Endothelial cell of umbilical vein (primary cell): ENCODE measurements around the gene TAS1R1. TPM values are rescaled to one million over a fixed set of nuclear protein-coding genes. Genes with fewer than 3 reads are reported as not detected.

Experiments used
- BruUV-seq: library from RNA; stranded (reverse); fragments of 400-500 nt; replicated peaks from 2 replicates; lab custom pipeline; 2021; lab: Mats Ljungman, UMichigan
- CTCF ChIA-PET: fragments of 300-600, 350-600 bp; sonication (Branson Sonifier 250); formaldehyde crosslinking; loops from one replicate; lab custom pipeline; 2021; ENCODE audit warnings: antibody characterized with exemption, inconsistent platforms; lab: Charles Lee
- POLR2A ChIA-PET: fragments of 300-600, 350-600 bp; sonication (Branson Sonifier 250); formaldehyde crosslinking; loops from one replicate; lab custom pipeline; 2021; ENCODE audit warnings: antibody characterized with exemption, inconsistent platforms; lab: Charles Lee
- DNase-seq: peaks from one replicate; pipeline ENCODE4 v3.0.0-alpha.2; 2011; ENCODE audit warnings: low read depth, low spot score
- FAIRE-seq: peaks from 2 replicates; lab custom pipeline; 2011; peaks lifted over from hg19 to GRCh38; lab: Jason Lieb, UNC
- H2AFZ ChIP-seq: 2 replicates; pipeline ENCODE4 v1.6.0; 2012; ENCODE audit warnings: low read depth, low read length, control low read depth, inconsistent platforms
- H3K27ac ChIP-seq: 2 replicates; pipeline ENCODE4 v1.5.1; 2011; ENCODE audit warnings: low read depth, mild to moderate bottlenecking, control low read depth, low read length, moderate library complexity; ENCODE audit not compliant: insufficient read depth
- H3K27me3 ChIP-seq, 2 experiments: 2 replicates each; pipeline versions ENCODE4 v1.6.0 to v1.6.1; 2011; ENCODE audit warnings: low read length in 2 of 2, mixed read lengths in 1 of 2; ENCODE audit not compliant: control insufficient read depth in 2 of 2, insufficient read depth in 2 of 2
- H3K36me3 ChIP-seq, 2 experiments: 2 replicates in 1 of 2; 3 replicates in 1 of 2; pipeline ENCODE4 v1.5.1; 2011; ENCODE audit warnings: low read length in 2 of 2, mild to moderate bottlenecking in 1 of 2, moderate library complexity in 1 of 2; ENCODE audit not compliant: control insufficient read depth in 2 of 2, insufficient read depth in 2 of 2; ENCODE audit errors: extremely low read depth in 1 of 2
- H3K4me1 ChIP-seq: 3 replicates; pipeline ENCODE4 v1.5.1; 2011; ENCODE audit warnings: mild to moderate bottlenecking, low read length; ENCODE audit not compliant: control insufficient read depth, insufficient read depth; ENCODE audit errors: extremely low read depth
- H3K4me2 ChIP-seq: 2 replicates; pipeline ENCODE4 v1.6.1; 2011; ENCODE audit warnings: low read length, control low read depth, mixed read lengths; ENCODE audit not compliant: insufficient read depth
- H3K4me3 ChIP-seq, 3 experiments: fragments of 200-600 bp in 1 of 3; sonication (generic), shearing (Covaris generic) in 1 of 3; replicated peaks in 1 of 3; 2 replicates each; pipeline ENCODE4 v1.5.1; 2011 to 2016; ENCODE audit warnings: control low read depth in 3 of 3, low read length in 3 of 3, mild to moderate bottlenecking in 2 of 3, inconsistent platforms in 1 of 3, low read depth in 1 of 3, moderate library complexity in 1 of 3; ENCODE audit not compliant: insufficient read depth in 1 of 3
- H3K79me2 ChIP-seq: 2 replicates; pipeline ENCODE4 v1.6.0; 2012; ENCODE audit warnings: low read length, inconsistent platforms; ENCODE audit not compliant: control insufficient read depth, insufficient read depth
- H3K9ac ChIP-seq: replicated peaks from 2 replicates; pipeline ENCODE3; 2011; ENCODE audit warnings: low read length, control low read depth; ENCODE audit not compliant: insufficient read depth; ENCODE audit errors: extremely low read depth
- H3K9me1 ChIP-seq: replicated peaks from 3 replicates; pipeline ENCODE4 v1.6.0; 2011; ENCODE audit warnings: mild to moderate bottlenecking, low read length; ENCODE audit not compliant: control insufficient read depth, insufficient read depth; ENCODE audit errors: extremely low read depth
- H3K9me3 ChIP-seq: replicated peaks from 2 replicates; pipeline ENCODE4 v1.5.1; 2012; ENCODE audit warnings: low read length, inconsistent platforms; ENCODE audit not compliant: control insufficient read depth, insufficient read depth
- H4K20me1 ChIP-seq: replicated peaks from 2 replicates; pipeline ENCODE3; 2011; ENCODE audit warnings: mild to moderate bottlenecking, low read length; ENCODE audit not compliant: control insufficient read depth, insufficient read depth; ENCODE audit errors: extremely low read depth
- CTCF ChIP-seq, 2 donors: IDR thresholded peaks; 1 replicate in 1 of 2; 2 replicates in 1 of 2; pipeline ENCODE4 v1.5.1; 2011; ENCODE audit warnings: low read length in 2 of 2, mild to moderate bottlenecking in 2 of 2, moderate library complexity in 2 of 2, control low read depth in 1 of 2, inconsistent platforms in 1 of 2, low read depth in 1 of 2; ENCODE audit not compliant: insufficient read depth in 1 of 2; ENCODE audit errors: extremely low read depth in 1 of 2
- EZH2 ChIP-seq: IDR thresholded peaks from 2 replicates; pipeline ENCODE4 v1.6.1; 2012; ENCODE audit warnings: borderline replicate concordance, low read depth, mild to moderate bottlenecking, moderate library complexity, low read length, inconsistent platforms; ENCODE audit not compliant: severe bottlenecking
- FOS ChIP-seq: IDR thresholded peaks from 2 replicates; pipeline ENCODE4 v1.6.1; 2011; ENCODE audit warnings: mild to moderate bottlenecking, low read length, moderate library complexity, borderline replicate concordance; ENCODE audit not compliant: insufficient read depth
- GATA2 ChIP-seq: IDR thresholded peaks from 2 replicates; pipeline ENCODE4 v1.7.0; 2011; ENCODE audit warnings: low read depth, mild to moderate bottlenecking, moderate library complexity, mixed read lengths, low read length; ENCODE audit not compliant: insufficient read length, insufficient read depth
- JUN ChIP-seq: IDR thresholded peaks from 2 replicates; pipeline ENCODE4 v1.6.1; 2011; ENCODE audit warnings: borderline replicate concordance, low read depth; ENCODE audit not compliant: insufficient read length, insufficient read depth
- MAX ChIP-seq: IDR thresholded peaks from 2 replicates; pipeline ENCODE4 v1.6.1; 2011; ENCODE audit not compliant: insufficient read depth, insufficient read length
- MYC ChIP-seq: IDR thresholded peaks from one replicate; pipeline ENCODE4 v1.6.1; 2011; ENCODE audit warnings: mild to moderate bottlenecking, low read depth, low read length
- POLR2A ChIP-seq: IDR thresholded peaks from 2 replicates; pipeline ENCODE4 v1.6.1; 2012; ENCODE audit warnings: low read depth, mild to moderate bottlenecking, control low read depth, low read length
- POLR2AphosphoS5 ChIP-seq: IDR thresholded peaks from 2 replicates; pipeline ENCODE4 v1.6.1; 2012; ENCODE audit warnings: low read depth, mild to moderate bottlenecking, control low read depth, low read length, moderate library complexity; ENCODE audit not compliant: insufficient read depth
- dilution Hi-C: fragments of 300-500 bp; cut with MboI; formaldehyde crosslinking; loops from one replicate; pipeline ENCODE4 v1.15.0; 2019; ENCODE audit warnings: low sequenced_read_pairs; ENCODE audit not compliant: extremely low pct_ligation_motif_present
- intact Hi-C: fragments of 100-400 bp; cut with micrococcal nuclease; formaldehyde crosslinking; loops from one replicate; pipeline ENCODE4 v1.10.0; 2022
- polyA plus RNA-seq, 4 experiments: library from polyadenylated mRNA; depleted of rRNA in 3 of 4; stranded (reverse) in 3 of 4; unstranded in 1 of 4; fragments of >200 nt; gene quantifications; 2 replicates each; pipeline versions ENCODE4 v1.2.1 to v1.2.3, GENCODE V29; 2011 to 2012; ENCODE audit warnings: missing spikeins in 1 of 4
- total RNA-seq: library from RNA; stranded (reverse); gene quantifications from 2 replicates; pipeline ENCODE4 v1.2.3, GENCODE V29; 2021

Gene TAS1R1
- total and polyA plus RNA-seq, 2 donors (not counting 3 experiments of a cell fraction or from before 2014, with no cell fraction given): not detected

DNA sequence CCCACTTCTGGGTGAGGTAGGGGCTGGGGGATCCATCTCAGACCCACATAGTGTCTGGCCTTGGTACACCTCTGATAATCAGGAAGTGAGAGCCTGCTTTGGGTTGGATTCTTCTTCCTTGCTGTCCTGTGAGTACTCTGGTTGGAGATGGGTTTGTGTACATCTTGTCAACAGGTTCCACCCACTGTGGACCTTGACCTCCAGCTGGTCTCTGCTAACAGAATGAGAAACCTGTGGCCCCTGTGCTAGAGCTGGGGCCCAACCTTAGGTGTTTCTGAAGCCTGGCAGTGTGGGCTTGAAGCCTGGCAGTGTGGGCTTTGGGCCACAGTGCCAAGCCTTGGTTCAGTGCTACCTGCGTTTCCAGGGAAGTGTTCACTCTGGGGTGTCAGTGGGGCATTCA, 27.3 kb downstream of the TAS1R1 start:
- Histone ChIP-seq H3K36me3 (peaks cover 0 to 2% of the 10 kb centered on the region in 2 experiments), H3K4me1 (peaks cover 14% of the 10 kb centered on the region), H3K27me3 (no peaks in the 10 kb centered on the region), H2AFZ (no peak overlapping the region), H3K27ac (no peak overlapping the region), H4K20me1 (no peaks in the 10 kb centered on the region), H3K79me2 (peaks cover 11% of the 10 kb centered on the region), H3K9me3 (no peaks in the 10 kb centered on the region), H3K4me2 (no peak overlapping the region), H3K9me1 (no peaks in the 10 kb centered on the region), H3K9ac (no peak overlapping the region), H3K4me3 (no peak overlapping the region)
- no TSS peak for BruUV-seq
- ChIA-PET CTCF (interaction anchor here (0.9 to 1.0 kb wide), 2 partner anchors 22 to 64 kb away, joined by 3 read pairs; no protein-coding TSS in a partner anchor), POLR2A (no interaction called here)
- DNase-seq (no peak), FAIRE-seq (no peak)
- dilution Hi-C loops (no loop called here), intact Hi-C loops (no loop called here)
- TF ChIP-seq JUN: no peak
- no peak for TF ChIP-seq EZH2
- no peak for TF ChIP-seq POLR2A
- TF ChIP-seq POLR2AphosphoS5: no peak
- no peak for TF ChIP-seq GATA2
- no peak for TF ChIP-seq MYC
- no peak for TF ChIP-seq FOS
- TF ChIP-seq CTCF (IDR thresholded peaks at IDR 0.05; ENCODE audit: extremely low read depth in 1 of 2, insufficient read depth in 1 of 2, low read depth in 1 of 2, low read length in 2 of 2): no peak
- TF ChIP-seq MAX: no peak
